Thyroid gland (tissue), 4 donors: Measurements from ENCODE around the gene XRCC4.

Source experiments
- CTCF ChIP-seq, 6 experiments: fragments of 200-600 bp in 3 of 6; fragments of 450-650 bp in 3 of 6; sonication (generic) in 3 of 6; IDR thresholded peaks; one replicate each; pipeline ENCODE4 v1.5.1; 2016 to 2019; ENCODE audit warnings: antibody characterized with exemption in 6 of 6, mild to moderate bottlenecking in 2 of 6, inconsistent platforms in 1 of 6, moderate library complexity in 1 of 6
- POLR2A ChIP-seq, 2 donors: fragments of 450-650 bp; IDR thresholded peaks; one replicate each; pipeline ENCODE4 v1.6.1; 2017; ENCODE audit warnings: antibody characterized with exemption in 2 of 2, mild to moderate bottlenecking in 2 of 2, moderate library complexity in 1 of 2

- no peak for TF ChIP-seq CTCF (IDR thresholded peaks at IDR 0.05)
- TF ChIP-seq POLR2A (IDR thresholded peaks at IDR 0.05): no peak
These were observed 264.5 kb downstream of the XRCC4 start for GRCh38 chr5:83341815-83342334.
